ENCODE results near the gene EPHA2. TPM values are rescaled to one million over a fixed set of nuclear protein-coding genes. Genes with fewer than 3 reads are reported as not detected.

Gene EPHA2
- total RNA-seq, 1 experiment from 2014 or later: 91.6 TPM

- ChIA-PET POLR2A (ENCODE audit: low non-redundant PET) (no interaction called here), CTCF (no interaction called here)
- no TSS peak for BruUV-seq (replicated peaks)
- Histone ChIP-seq H3K4me1 (ENCODE audit: insufficient read depth, low read length, poor library complexity, severe bottlenecking) (peaks cover 34% of the 10 kb centered on the region), H3K27ac (ENCODE audit: low read depth, low read length, poor library complexity, severe bottlenecking) (peak overlapping the region; percentile 27), H3K4me3 (ENCODE audit: low read depth, low read length, poor library complexity, severe bottlenecking) (no peak overlapping the region), H3K27me3 (replicated peaks; ENCODE audit: insufficient read depth, low read depth, low read length, poor library complexity) (no peaks in the 10 kb centered on the region), H3K9me3 (ENCODE audit: low read depth, low read length, poor library complexity, severe bottlenecking) (no peaks in the 10 kb centered on the region), H3K36me3 (ENCODE audit: insufficient read depth, low read length, poor library complexity, severe bottlenecking) (peaks cover 48% of the 10 kb centered on the region)
- intact Hi-C loops (cut with micrococcal nuclease; ENCODE audit: unreplicated experiment): no loop called here
- TF ChIP-seq CTCF (conservative IDR thresholded peaks at IDR 0.05; ENCODE audit: low read depth, low read length): no peak
- TF ChIP-seq EZH2 (IDR thresholded peaks at IDR 0.05; ENCODE audit: borderline replicate concordance, low read depth, low read length, poor library complexity, severe bottlenecking): no peak
- no peak for DNase-seq (ENCODE audit: low spot score)
Observed at GRCh38 chr1:16138772-16139221, 17.1 kb downstream of the EPHA2 start.

- TF ChIP-seq EZH2 (IDR thresholded peaks at IDR 0.05; ENCODE audit: borderline replicate concordance, low read depth, low read length, poor library complexity, severe bottlenecking) (no peak), CTCF (conservative IDR thresholded peaks at IDR 0.05; ENCODE audit: low read depth, low read length) (no peak)
- no TSS peak for BruUV-seq (replicated peaks)
- DNase-seq (ENCODE audit: low spot score): no peak
- Histone ChIP-seq H3K9me3 (ENCODE audit: low read depth, low read length, poor library complexity, severe bottlenecking) (no peaks in the 10 kb centered on the region), H3K27ac (ENCODE audit: low read depth, low read length, poor library complexity, severe bottlenecking) (no peak overlapping the region), H3K27me3 (replicated peaks; ENCODE audit: insufficient read depth, low read depth, low read length, poor library complexity) (no peaks in the 10 kb centered on the region), H3K36me3 (ENCODE audit: insufficient read depth, low read length, poor library complexity, severe bottlenecking) (peaks cover 49% of the 10 kb centered on the region), H3K4me3 (ENCODE audit: low read depth, low read length, poor library complexity, severe bottlenecking) (no peak overlapping the region), H3K4me1 (ENCODE audit: insufficient read depth, low read length, poor library complexity, severe bottlenecking) (peaks cover 29% of the 10 kb centered on the region)
- ChIA-PET POLR2A (ENCODE audit: low non-redundant PET) (no interaction called here), CTCF (no interaction called here)
- intact Hi-C loops (cut with micrococcal nuclease; ENCODE audit: unreplicated experiment): no loop called here
Observed at GRCh38 chr1:16137890-16138467, 17.9 kb downstream of the EPHA2 start.

- CTCF ChIA-PET: no interaction called here
- POLR2A ChIA-PET (ENCODE audit: low non-redundant PET): no interaction called here
- TF ChIP-seq EZH2 (IDR thresholded peaks at IDR 0.05; ENCODE audit: borderline replicate concordance, low read depth, low read length, poor library complexity, severe bottlenecking) (no peak), CTCF (conservative IDR thresholded peaks at IDR 0.05; ENCODE audit: low read depth, low read length) (no peak)
Observed at GRCh38 chr1:16135501-16135900, 20.4 kb downstream of the EPHA2 start.

More at GRCh38 chr1:16135501-16135900, 20.4 kb downstream of the EPHA2 start:
- H3K36me3 ChIP-seq (ENCODE audit: insufficient read depth, low read length, poor library complexity, severe bottlenecking): peaks cover 69% of the 10 kb centered on the region
- no TSS peak for BruUV-seq (replicated peaks)
- no peaks in the 10 kb centered on the region for H3K27me3 ChIP-seq (replicated peaks; ENCODE audit: insufficient read depth, low read depth, low read length, poor library complexity)
- H3K27ac ChIP-seq (ENCODE audit: low read depth, low read length, poor library complexity, severe bottlenecking): no peak overlapping the region
- peaks cover 7% of the 10 kb centered on the region for H3K4me1 ChIP-seq (ENCODE audit: insufficient read depth, low read length, poor library complexity, severe bottlenecking)
- no peak for DNase-seq (ENCODE audit: low spot score)
- intact Hi-C loops (cut with micrococcal nuclease; ENCODE audit: unreplicated experiment): no loop called here
- H3K4me3 ChIP-seq (ENCODE audit: low read depth, low read length, poor library complexity, severe bottlenecking): no peak overlapping the region
- no peaks in the 10 kb centered on the region for H3K9me3 ChIP-seq (ENCODE audit: low read depth, low read length, poor library complexity, severe bottlenecking)
